ENCODE data around the gene SMAD3.

Gene SMAD3

GRCh38 chr15:67202091-67202490, 136.7 kb downstream of the SMAD3 start:
- TF ChIP-seq ZFX (IDR thresholded peaks at IDR 0.05), result no peak
- no peak for TF ChIP-seq CTCF (conservative IDR thresholded peaks at IDR 0.05)
- no peak overlapping the region for H3K27ac ChIP-seq

- TF ChIP-seq ZFX (IDR thresholded peaks at IDR 0.05), result no peak
- no peak for TF ChIP-seq CTCF (conservative IDR thresholded peaks at IDR 0.05)
- no peak overlapping the region for H3K27ac ChIP-seq
Measured at GRCh38 chr15:67202991-67203390, 137.6 kb downstream of the SMAD3 start.

GRCh38 chr15:67207555-67208207, 142.3 kb downstream of the SMAD3 start:
- H3K27ac ChIP-seq, result no peak overlapping the region
- TF ChIP-seq CTCF (conservative IDR thresholded peaks at IDR 0.05), result no peak
- TF ChIP-seq ZFX (IDR thresholded peaks at IDR 0.05), result no peak

- TF ChIP-seq ZFX (IDR thresholded peaks at IDR 0.05) (no peak), CTCF (conservative IDR thresholded peaks at IDR 0.05) (no peak)
- H3K27ac ChIP-seq, result no peak overlapping the region
Measured at GRCh38 chr15:67208396-67208795, 143.0 kb downstream of the SMAD3 start.

GRCh38 chr15:67210555-67211168, 145.3 kb downstream of the SMAD3 start:
- TF ChIP-seq CTCF (conservative IDR thresholded peaks at IDR 0.05) (no peak), ZFX (IDR thresholded peaks at IDR 0.05) (no peak)
- H3K27ac ChIP-seq, result no peak overlapping the region

- H3K27ac ChIP-seq, result no peak overlapping the region
- no peak for TF ChIP-seq ZFX (IDR thresholded peaks at IDR 0.05)
- no peak for TF ChIP-seq CTCF (conservative IDR thresholded peaks at IDR 0.05)
Measured at GRCh38 chr15:67212684-67213367, 147.4 kb downstream of the SMAD3 start.

- no peak overlapping the region for H3K27ac ChIP-seq
- no peak for TF ChIP-seq CTCF (conservative IDR thresholded peaks at IDR 0.05)
- no peak for TF ChIP-seq ZFX (IDR thresholded peaks at IDR 0.05)
Measured at GRCh38 chr15:67215102-67215501, 149.7 kb downstream of the SMAD3 start.

Measured in C4-2B (cell line).